Measurements from ENCODE around the gene TP73.

GRCh38 chr1:3630161-3630611 lies 22.1 kb upstream of the TP73 start:
- no peak for TF ChIP-seq EZH2 (IDR thresholded peaks at IDR 0.05; ENCODE audit: borderline replicate concordance, low read depth, low read length, poor library complexity, severe bottlenecking)
- no peak for TF ChIP-seq CTCF (conservative IDR thresholded peaks at IDR 0.05; ENCODE audit: low read depth, low read length)

Measured in A673 (cell line).